Measurements from ENCODE around the gene MOV10. TPM values are rescaled to one million over a fixed set of nuclear protein-coding genes. Genes with fewer than 3 reads are reported as not detected.
A peak's percentile ranks its signal among the peaks of the same experiment; 100 is the strongest.

The MOV10 gene
- total RNA-seq, 1 donor from 2014 or later = 47.5 TPM

DNA sequence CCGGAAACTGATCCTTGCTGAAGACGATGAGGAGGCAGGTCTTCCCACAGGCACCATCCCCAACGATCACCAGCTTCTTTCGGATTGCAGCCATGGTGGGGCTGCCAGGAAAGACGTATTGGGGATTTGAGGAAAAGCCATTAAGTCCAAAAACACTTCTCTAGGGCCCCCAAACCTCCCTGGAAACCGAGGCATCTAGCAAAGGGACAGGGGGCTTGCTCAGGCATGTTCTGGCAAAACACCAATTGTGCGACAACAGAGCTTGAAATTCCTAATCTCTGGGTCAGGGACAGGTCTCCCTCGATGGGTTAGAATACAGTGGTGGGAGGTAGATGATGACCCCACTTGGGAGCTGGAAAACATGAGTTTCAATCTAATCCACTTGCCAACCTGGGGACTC is 29.2 kb downstream of the MOV10 start:
- H3K36me3 ChIP-seq = no peaks in the 10 kb centered on the region
- H4K20me1 ChIP-seq (ENCODE audit: low read depth) = peaks cover 26% of the 10 kb centered on the region
- H3K27ac Mint-ChIP-seq = no peak overlapping the region
- peaks cover 19% of the 10 kb centered on the region for H3K36me3 Mint-ChIP-seq
- no peak overlapping the region for H3K9ac ChIP-seq
- H3K79me2 ChIP-seq (ENCODE audit: low read depth) = no peaks in the 10 kb centered on the region
- H3K27me3 Mint-ChIP-seq (ENCODE audit: insufficient read depth, low read depth) = peaks cover 27% of the 10 kb centered on the region
- H3K4me3 Mint-ChIP-seq = peak overlapping the region; percentile 82
- peaks cover 24% of the 10 kb centered on the region for H3K4me1 ChIP-seq
- TF ChIP-seq EZH2 (IDR thresholded peaks at IDR 0.05) (no peak), EZH2phosphoT487 (IDR thresholded peaks at IDR 0.05) (no peak)
- TF ChIP-seq, protein P1, sequence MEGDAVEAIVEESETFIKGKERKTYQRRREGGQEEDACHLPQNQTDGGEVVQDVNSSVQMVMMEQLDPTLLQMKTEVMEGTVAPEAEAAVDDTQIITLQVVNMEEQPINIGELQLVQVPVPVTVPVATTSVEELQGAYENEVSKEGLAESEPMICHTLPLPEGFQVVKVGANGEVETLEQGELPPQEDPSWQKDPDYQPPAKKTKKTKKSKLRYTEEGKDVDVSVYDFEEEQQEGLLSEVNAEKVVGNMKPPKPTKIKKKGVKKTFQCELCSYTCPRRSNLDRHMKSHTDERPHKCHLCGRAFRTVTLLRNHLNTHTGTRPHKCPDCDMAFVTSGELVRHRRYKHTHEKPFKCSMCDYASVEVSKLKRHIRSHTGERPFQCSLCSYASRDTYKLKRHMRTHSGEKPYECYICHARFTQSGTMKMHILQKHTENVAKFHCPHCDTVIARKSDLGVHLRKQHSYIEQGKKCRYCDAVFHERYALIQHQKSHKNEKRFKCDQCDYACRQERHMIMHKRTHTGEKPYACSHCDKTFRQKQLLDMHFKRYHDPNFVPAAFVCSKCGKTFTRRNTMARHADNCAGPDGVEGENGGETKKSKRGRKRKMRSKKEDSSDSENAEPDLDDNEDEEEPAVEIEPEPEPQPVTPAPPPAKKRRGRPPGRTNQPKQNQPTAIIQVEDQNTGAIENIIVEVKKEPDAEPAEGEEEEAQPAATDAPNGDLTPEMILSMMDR (IDR thresholded peaks at IDR 0.05) = no peak
- DNase-seq (ENCODE audit: low spot score) = no peak
- peaks cover 14% of the 10 kb centered on the region for H3F3A ChIP-seq (ENCODE audit: low read depth)
- no peaks in the 10 kb centered on the region for H3K9me3 Mint-ChIP-seq
- no peak overlapping the region for H3K4me3 ChIP-seq
- H3K4me1 Mint-ChIP-seq = peaks cover 73% of the 10 kb centered on the region
- no peak overlapping the region for H3K27ac ChIP-seq
- H3K4me2 ChIP-seq = no peak overlapping the region
- H2AFZ ChIP-seq (replicated peaks) = no peak overlapping the region
- peaks cover 19% of the 10 kb centered on the region for H3K27me3 ChIP-seq
- H3K9me3 ChIP-seq (ENCODE audit: low read depth) = no peaks in the 10 kb centered on the region

DNA sequence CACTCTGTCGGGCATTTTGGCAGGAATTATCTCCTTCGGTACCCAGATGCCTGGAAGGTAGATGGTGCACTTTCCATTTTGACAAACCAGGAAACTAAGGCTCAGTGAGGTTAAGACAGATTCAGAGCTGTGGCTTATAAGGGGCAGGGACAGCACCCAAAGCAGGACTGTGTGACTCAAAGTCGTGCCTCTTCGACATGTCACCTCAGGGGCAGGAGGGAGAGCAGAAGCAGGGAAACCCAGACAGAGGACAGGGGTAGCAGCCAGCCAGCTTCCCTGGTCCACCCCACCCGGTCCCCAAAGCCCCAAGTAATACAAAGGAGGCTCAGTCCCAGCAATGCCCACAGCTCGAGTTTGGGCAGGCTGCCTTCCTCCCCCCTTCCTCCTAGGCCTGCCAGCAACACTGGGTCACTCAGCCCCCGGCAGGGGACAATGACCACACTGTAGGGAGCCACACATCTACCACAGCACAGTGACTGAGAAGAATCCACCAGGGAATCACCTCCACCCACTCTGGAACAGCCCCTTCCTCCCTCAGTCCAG is 30.0 kb downstream of the MOV10 start:
- H3K79me2 ChIP-seq (ENCODE audit: low read depth) = no peaks in the 10 kb centered on the region
- no peaks in the 10 kb centered on the region for H3K9me3 Mint-ChIP-seq
- peaks cover 70% of the 10 kb centered on the region for H3K4me1 Mint-ChIP-seq
- peaks cover 24% of the 10 kb centered on the region for H4K20me1 ChIP-seq (ENCODE audit: low read depth)
- H3K4me3 Mint-ChIP-seq = peak overlapping the region; percentile 82
- peaks cover 14% of the 10 kb centered on the region for H3F3A ChIP-seq (ENCODE audit: low read depth)
- H3K36me3 ChIP-seq = no peaks in the 10 kb centered on the region
- DNase-seq (ENCODE audit: low spot score) = no peak
- no peak overlapping the region for H3K9ac ChIP-seq
- no peak overlapping the region for H2AFZ ChIP-seq (replicated peaks)
- H3K27me3 Mint-ChIP-seq (ENCODE audit: insufficient read depth, low read depth) = peaks cover 25% of the 10 kb centered on the region
- TF ChIP-seq EZH2phosphoT487 (IDR thresholded peaks at IDR 0.05) = no peak
- TF ChIP-seq, protein P1 (IDR thresholded peaks at IDR 0.05) = no peak
- TF ChIP-seq EZH2 (IDR thresholded peaks at IDR 0.05) = no peak
- peaks cover 27% of the 10 kb centered on the region for H3K27me3 ChIP-seq
- peaks cover 24% of the 10 kb centered on the region for H3K4me1 ChIP-seq
- no peak overlapping the region for H3K27ac ChIP-seq
- peak overlapping the region; percentile 38 for H3K4me3 ChIP-seq
- peaks cover 11% of the 10 kb centered on the region for H3K36me3 Mint-ChIP-seq
- H3K27ac Mint-ChIP-seq = no peak overlapping the region
- H3K9me3 ChIP-seq (ENCODE audit: low read depth) = no peaks in the 10 kb centered on the region
- peak overlapping the region; percentile 99 for H3K4me2 ChIP-seq

DNA sequence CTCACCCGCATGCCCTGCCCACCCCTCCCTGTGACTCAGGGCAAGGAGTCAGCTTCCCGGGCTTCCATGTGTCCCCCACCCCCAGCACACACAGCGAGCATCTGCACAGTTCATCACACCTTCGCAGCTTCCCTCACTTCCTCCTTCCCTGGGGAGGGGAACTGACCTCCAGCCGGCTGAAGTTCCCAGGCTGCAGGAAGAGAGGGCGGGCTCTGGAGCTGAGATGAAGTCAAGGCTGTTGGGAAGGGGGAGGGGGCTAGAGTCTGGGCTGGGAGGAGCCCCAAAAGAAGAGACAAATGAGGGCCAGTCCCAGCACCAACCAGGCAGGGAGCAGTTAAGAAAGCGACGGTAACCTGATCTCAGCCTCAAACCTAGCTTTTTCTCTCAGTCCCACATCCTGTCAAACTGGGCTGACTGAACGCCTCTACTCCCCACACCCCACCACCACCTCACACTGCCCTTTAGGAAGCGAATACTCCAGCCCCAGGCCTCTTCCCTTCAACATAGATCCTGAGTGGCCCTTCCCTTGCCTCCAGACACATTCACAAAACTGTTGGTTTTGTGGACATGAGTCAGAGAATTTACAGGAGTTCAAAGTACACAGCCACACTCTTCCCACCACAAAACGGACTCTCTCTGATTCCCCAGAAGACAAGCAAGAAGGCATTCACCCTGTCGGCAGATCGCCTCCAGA is 30.6 kb downstream of the MOV10 start:
- Histone ChIP-seq H3K4me2 (peak overlapping the region; percentile 99), H3F3A (ENCODE audit: low read depth) (peaks cover 14% of the 10 kb centered on the region), H3K36me3 (no peaks in the 10 kb centered on the region), H4K20me1 (ENCODE audit: low read depth) (peaks cover 24% of the 10 kb centered on the region), H3K4me1 (peaks cover 24% of the 10 kb centered on the region), H3K9ac (no peak overlapping the region), H3K4me3 (peak overlapping the region; percentile 38), H3K27ac (no peak overlapping the region), H3K79me2 (ENCODE audit: low read depth) (no peaks in the 10 kb centered on the region), H2AFZ (replicated peaks) (no peak overlapping the region), H3K9me3 (ENCODE audit: low read depth) (no peaks in the 10 kb centered on the region), H3K27me3 (peaks cover 33% of the 10 kb centered on the region)
- TF ChIP-seq EZH2 (IDR thresholded peaks at IDR 0.05) = no peak
- TF ChIP-seq EZH2phosphoT487 (IDR thresholded peaks at IDR 0.05) = no peak
- TF ChIP-seq, protein P1 (IDR thresholded peaks at IDR 0.05) = no peak
- DNase-seq (ENCODE audit: low spot score) = peak; percentile 91
- no peaks in the 10 kb centered on the region for H3K9me3 Mint-ChIP-seq
- peaks cover 23% of the 10 kb centered on the region for H3K27me3 Mint-ChIP-seq (ENCODE audit: insufficient read depth, low read depth)
- H3K4me1 Mint-ChIP-seq = peaks cover 64% of the 10 kb centered on the region
- H3K4me3 Mint-ChIP-seq = peak overlapping the region; percentile 82
- peak overlapping the region; percentile 70 for H3K27ac Mint-ChIP-seq
- peaks cover 7% of the 10 kb centered on the region for H3K36me3 Mint-ChIP-seq
